Measurements from ENCODE around the gene IFIT5.
"Not testable (repeated sequence)": the region's sequence is repeated elsewhere in the genome, so short reads cannot be mapped to it uniquely, and the experiment has no call there.

IFIT5 gene

DNA sequence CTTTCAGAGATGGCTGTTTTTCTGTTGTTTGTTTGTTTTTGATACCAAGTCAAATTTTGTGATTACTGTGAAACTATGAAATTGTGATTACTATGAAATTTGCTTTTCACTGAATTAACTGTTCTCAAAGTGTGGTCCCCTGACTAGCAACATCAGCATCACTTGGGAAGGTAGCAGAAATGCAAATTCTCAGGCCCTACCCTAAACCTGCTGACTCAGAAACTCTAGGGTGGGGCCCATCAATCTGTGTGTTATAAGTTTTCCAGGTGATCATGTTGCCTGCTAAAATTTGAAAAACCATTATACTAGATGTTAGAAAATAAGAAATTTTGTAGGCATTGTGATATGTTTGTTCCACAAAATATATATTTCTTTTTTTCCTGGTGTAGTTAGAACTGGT is 35.3 kb upstream of the IFIT5 start:
- Histone ChIP-seq H3K9me3 (ENCODE audit: control insufficient read depth in 2 of 2, low read length in 2 of 2) (no peaks in the 10 kb centered on the region), H3K9ac (ENCODE audit: low read length in 2 of 2) (no peak overlapping the region), H3K4me3 (ENCODE audit: low read length in 2 of 2) (no peak overlapping the region), H3K27me3 (ENCODE audit: control insufficient read depth in 1 of 2, insufficient read depth in 2 of 2, low read length in 2 of 2) (no peaks in the 10 kb centered on the region), H3K4me1 (ENCODE audit: control insufficient read depth, insufficient read depth, low read length) (peaks cover 7% of the 10 kb centered on the region), H3K27ac (ENCODE audit: low read length) (no peak overlapping the region), H3K36me3 (ENCODE audit: control insufficient read depth in 2 of 2, insufficient read depth in 2 of 2, low read length in 2 of 2) (no peaks in the 10 kb centered on the region)

DNA sequence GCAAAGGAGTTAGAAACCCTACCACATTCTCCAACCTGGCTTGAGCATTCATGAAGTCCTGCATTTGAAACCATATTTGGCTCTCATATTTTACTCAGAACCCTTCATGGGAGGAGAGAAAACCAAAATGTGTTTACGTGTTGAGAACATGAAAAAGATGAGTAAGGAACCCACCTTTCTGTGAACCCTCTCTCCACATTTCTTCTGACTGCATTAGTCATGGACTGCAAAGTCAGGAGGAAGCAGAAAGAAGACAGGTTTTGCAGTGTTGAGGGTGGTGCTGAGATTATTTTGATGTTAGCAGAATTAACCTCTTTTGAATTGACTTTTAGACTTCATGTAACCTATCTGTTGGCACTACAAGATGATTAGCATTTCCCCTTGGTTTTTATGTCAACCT is 31.6 kb upstream of the IFIT5 start:
- Histone ChIP-seq H3K9me3 (ENCODE audit: control insufficient read depth in 2 of 2, low read length in 2 of 2) (no peaks in the 10 kb centered on the region), H3K9ac (ENCODE audit: low read length in 2 of 2) (no peak overlapping the region), H3K36me3 (ENCODE audit: control insufficient read depth in 2 of 2, insufficient read depth in 2 of 2, low read length in 2 of 2) (no peaks in the 10 kb centered on the region), H3K4me1 (ENCODE audit: control insufficient read depth, insufficient read depth, low read length) (no peaks in the 10 kb centered on the region), H3K27ac (ENCODE audit: low read length) (no peak overlapping the region), H3K27me3 (ENCODE audit: control insufficient read depth in 1 of 2, insufficient read depth in 2 of 2, low read length in 2 of 2) (no peaks in the 10 kb centered on the region), H3K4me3 (ENCODE audit: low read length in 2 of 2) (no peak overlapping the region)

DNA sequence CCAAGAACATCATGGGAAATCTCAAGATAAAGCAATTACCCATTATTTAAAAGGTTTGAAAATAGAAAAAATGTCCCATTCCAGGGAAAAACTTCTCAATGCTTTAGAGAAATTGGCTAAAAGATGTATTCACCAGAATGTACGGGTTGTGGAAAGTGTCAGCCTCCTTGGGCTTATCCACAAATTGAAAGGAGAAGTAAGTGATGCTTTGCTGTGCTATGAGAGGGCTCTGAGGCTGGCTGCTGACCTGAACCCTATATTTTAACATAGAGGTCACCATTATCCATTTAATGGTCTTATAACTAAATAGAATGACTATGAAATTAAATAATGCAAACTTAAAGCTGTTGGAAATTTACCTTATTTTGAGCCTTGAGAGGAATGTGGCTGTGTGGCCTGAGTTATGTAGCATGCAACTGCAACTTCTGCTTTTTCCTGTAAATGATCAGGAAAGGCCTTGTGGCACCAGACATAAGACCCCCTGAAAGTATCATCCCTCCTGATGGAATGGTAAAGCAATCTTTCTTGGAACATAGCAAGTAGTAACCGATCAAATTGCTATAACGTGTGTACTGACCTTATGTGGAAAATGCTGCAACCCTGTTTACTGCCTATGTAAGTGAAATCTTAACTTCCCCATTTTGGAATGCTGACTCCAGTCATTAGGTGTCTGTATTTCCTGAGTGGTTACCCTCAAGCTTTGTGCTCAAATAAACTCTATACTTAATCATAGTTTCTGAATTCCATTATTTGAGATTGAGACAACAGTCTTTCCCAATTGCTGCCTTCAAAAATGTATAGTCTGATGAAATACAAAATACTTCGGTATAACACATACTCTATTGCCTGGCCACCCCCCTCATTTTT is 29.7 kb upstream of the IFIT5 start:
- Histone ChIP-seq H3K36me3 (ENCODE audit: control insufficient read depth in 2 of 2, insufficient read depth in 2 of 2, low read length in 2 of 2) (no peaks in the 10 kb centered on the region), H3K27me3 (ENCODE audit: control insufficient read depth in 1 of 2, insufficient read depth in 2 of 2, low read length in 2 of 2) (no peaks in the 10 kb centered on the region), H3K9ac (ENCODE audit: low read length in 2 of 2) (no peak overlapping the region), H3K9me3 (ENCODE audit: control insufficient read depth in 2 of 2, low read length in 2 of 2) (no peaks in the 10 kb centered on the region), H3K4me3 (ENCODE audit: low read length in 2 of 2) (no peak overlapping the region), H3K4me1 (ENCODE audit: control insufficient read depth, insufficient read depth, low read length) (no peaks in the 10 kb centered on the region), H3K27ac (ENCODE audit: low read length) (no peak overlapping the region)

DNA sequence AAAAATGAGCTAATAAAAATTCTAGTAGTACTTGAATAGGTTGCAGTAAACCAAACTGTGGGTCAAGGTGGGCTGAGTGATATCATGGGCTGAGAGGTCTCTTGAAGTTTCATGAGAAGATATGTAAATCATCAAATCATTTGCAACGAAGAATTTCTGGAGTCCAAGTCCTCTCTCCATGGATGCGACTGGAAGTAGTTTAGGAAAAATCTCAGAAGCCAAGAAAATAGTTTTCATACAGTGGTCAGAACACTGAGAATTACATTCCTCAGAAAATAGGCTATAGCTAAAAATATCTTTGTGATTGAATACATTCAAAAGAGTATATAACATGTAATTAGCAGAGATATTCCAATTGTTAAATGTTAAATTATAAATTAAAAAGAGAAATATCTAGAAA is 25.6 kb upstream of the IFIT5 start:
- Histone ChIP-seq H3K9ac (ENCODE audit: low read length in 2 of 2) (no peak overlapping the region), H3K9me3 (ENCODE audit: control insufficient read depth in 2 of 2, low read length in 2 of 2) (no peaks in the 10 kb centered on the region), H3K27me3 (ENCODE audit: control insufficient read depth in 1 of 2, insufficient read depth in 2 of 2, low read length in 2 of 2) (no peaks in the 10 kb centered on the region), H3K27ac (ENCODE audit: low read length) (no peak overlapping the region), H3K4me1 (ENCODE audit: control insufficient read depth, insufficient read depth, low read length) (peaks cover 16% of the 10 kb centered on the region), H3K36me3 (ENCODE audit: control insufficient read depth in 2 of 2, insufficient read depth in 2 of 2, low read length in 2 of 2) (no peaks in the 10 kb centered on the region), H3K4me3 (ENCODE audit: low read length in 2 of 2) (no peak overlapping the region)

DNA sequence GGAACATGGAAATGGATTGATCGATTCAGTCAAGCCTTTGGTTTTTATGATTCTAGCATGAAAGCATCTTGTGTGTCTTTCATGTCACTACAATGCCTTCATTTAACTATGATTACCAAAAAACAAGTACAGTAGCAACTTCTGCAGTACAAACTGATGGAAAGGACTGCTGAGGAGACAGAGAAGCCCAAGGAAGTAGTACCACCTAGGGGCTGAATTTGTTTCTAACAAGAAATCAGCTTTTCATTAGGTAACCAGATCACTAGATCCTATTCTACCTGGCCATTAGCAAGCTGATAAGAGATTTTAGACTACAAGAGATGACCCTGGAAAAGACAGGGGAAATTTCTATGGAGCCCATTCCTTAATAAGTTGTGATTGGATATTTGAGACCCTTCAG is 25.1 kb upstream of the IFIT5 start:
- no peaks in the 10 kb centered on the region for H3K27me3 ChIP-seq (ENCODE audit: control insufficient read depth in 1 of 2, insufficient read depth in 2 of 2, low read length in 2 of 2)
- H3K27ac ChIP-seq (ENCODE audit: low read length) = no peak overlapping the region
- H3K9ac ChIP-seq (ENCODE audit: low read length in 2 of 2) = no peak overlapping the region
- no peaks in the 10 kb centered on the region for H3K36me3 ChIP-seq (ENCODE audit: control insufficient read depth in 2 of 2, insufficient read depth in 2 of 2, low read length in 2 of 2)
- no peaks in the 10 kb centered on the region for H3K9me3 ChIP-seq (ENCODE audit: control insufficient read depth in 2 of 2, low read length in 2 of 2)
- H3K4me1 ChIP-seq (ENCODE audit: control insufficient read depth, insufficient read depth, low read length) = peaks cover 16% of the 10 kb centered on the region
- no peak overlapping the region for H3K4me3 ChIP-seq (ENCODE audit: low read length in 2 of 2)

DNA sequence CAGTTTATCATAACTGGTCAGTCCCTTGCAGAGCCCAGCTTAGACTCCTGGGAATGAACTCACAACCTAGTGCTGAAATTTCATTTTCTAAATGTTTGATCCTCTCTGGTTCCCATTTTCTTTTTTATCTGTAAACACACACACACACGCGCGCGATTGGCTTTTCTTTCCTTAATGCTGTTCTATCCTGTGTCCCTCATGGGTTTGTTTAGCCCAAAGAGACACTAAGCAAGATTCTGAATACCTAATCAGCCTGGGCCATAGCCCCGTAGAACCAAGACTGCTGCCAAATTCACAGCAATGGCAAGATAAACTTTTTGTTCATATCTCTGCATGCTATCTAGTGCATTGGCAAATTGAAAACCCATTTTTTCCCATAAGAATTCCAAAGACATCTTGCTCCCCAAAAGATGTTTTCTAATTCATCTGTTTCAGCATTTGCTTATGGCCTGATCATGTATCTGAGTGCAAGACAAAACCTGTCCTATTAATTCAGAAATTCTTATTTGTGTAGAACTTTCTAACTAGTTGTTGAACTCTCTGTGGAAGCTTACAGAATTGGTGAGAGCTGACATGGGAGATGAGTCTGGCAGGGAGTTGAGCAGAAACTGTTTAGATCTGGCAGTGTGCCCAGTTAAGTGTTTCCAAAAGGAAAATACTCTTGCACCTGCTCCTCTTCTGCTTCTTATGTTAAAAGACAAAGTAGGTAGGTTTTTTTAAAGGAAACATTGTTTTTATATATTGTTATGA is 23.7 kb upstream of the IFIT5 start:
- Histone ChIP-seq H3K9ac (ENCODE audit: low read length in 2 of 2) (no peak overlapping the region), H3K4me1 (ENCODE audit: control insufficient read depth, insufficient read depth, low read length) (peaks cover 19% of the 10 kb centered on the region), H3K27ac (ENCODE audit: low read length) (no peak overlapping the region), H3K9me3 (ENCODE audit: control insufficient read depth in 2 of 2, low read length in 2 of 2) (no peaks in the 10 kb centered on the region), H3K27me3 (ENCODE audit: control insufficient read depth in 1 of 2, insufficient read depth in 2 of 2, low read length in 2 of 2) (no peaks in the 10 kb centered on the region), H3K36me3 (ENCODE audit: control insufficient read depth in 2 of 2, insufficient read depth in 2 of 2, low read length in 2 of 2) (no peaks in the 10 kb centered on the region), H3K4me3 (ENCODE audit: low read length in 2 of 2) (no peak overlapping the region)

DNA sequence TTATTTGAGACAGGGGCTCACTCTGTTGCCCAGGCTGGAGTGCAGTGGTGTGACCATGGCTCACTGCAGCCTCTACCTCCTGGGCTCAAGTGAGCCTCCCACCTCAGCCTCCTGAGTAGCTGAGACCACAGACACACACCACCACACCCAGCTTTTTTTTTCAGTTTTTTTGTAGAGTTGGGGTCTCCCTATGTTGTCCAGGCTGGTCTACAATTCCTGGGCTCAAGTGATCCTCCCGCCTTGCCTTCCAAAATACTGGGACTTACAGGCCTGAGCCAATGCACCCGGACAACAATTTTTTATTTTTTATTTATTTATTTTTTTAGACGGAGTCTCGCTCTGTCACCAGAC is 23.2 kb upstream of the IFIT5 start:
- peaks cover 19% of the 10 kb centered on the region for H3K4me1 ChIP-seq (ENCODE audit: control insufficient read depth, insufficient read depth, low read length)
- not testable (repeated sequence) for H3K36me3 ChIP-seq (ENCODE audit: control insufficient read depth in 2 of 2, insufficient read depth in 2 of 2, low read length in 2 of 2); H3K27me3 ChIP-seq (ENCODE audit: control insufficient read depth in 1 of 2, insufficient read depth in 2 of 2, low read length in 2 of 2); H3K27ac ChIP-seq (ENCODE audit: low read length); H3K9ac ChIP-seq (ENCODE audit: low read length in 2 of 2); H3K4me3 ChIP-seq (ENCODE audit: low read length in 2 of 2); H3K9me3 ChIP-seq (ENCODE audit: control insufficient read depth in 2 of 2, low read length in 2 of 2)

DNA sequence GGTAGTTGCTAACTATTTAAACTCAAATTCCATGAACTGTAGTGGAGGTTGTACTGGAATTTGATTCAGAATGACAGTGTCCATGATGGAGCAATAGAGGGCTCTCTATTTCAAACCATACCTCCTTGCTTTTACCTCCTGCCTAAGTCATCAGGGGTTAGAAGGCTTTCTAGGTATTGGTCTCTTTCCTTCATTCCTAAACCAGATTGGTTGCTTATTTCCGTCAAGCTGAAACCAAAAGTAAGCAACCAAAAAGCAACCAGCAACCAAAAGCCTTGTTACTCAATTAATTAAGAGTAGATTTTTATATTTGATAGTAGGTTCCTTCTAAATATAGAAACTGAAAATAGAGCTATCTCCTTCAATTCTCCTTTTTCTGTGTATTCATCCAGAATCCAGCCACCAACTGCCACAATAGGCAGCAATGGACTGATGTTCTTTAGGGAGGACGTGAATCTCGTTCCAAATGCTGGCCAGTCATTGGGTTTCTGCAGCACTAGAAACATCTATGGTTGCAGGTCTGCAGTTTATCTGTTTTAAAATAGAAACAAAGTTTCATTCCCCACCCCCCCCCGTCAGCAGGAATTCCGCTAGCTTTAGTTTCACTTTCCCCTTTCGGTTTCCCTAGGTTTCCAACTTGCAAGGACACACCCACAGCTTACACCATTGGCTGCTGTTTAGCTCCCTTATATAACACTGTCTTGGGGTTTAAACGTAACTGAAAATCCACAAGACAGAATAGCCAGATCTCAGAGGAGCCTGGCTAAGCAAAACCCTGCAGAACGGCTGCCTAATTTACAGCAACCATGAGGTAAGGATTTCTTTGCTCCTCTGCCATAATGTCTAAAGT is 22.2 kb upstream of the IFIT5 start, which contains the start of gene IFIT1:
TSS of gene IFIT1 (plus strand) at position 717 of the 850 bp plus-strand sequence. CDS start at position 807, 90 bp downstream.
- no peaks in the 10 kb centered on the region for H3K27me3 ChIP-seq (ENCODE audit: control insufficient read depth in 1 of 2, insufficient read depth in 2 of 2, low read length in 2 of 2)
- peak within 1 kb of the TSS; percentile 50 to 66 for H3K9ac ChIP-seq (ENCODE audit: low read length in 2 of 2)
- H3K27ac ChIP-seq (ENCODE audit: low read length) = peak within 1 kb of the TSS; percentile 53
- no peaks in the 10 kb centered on the region for H3K9me3 ChIP-seq (ENCODE audit: control insufficient read depth in 2 of 2, low read length in 2 of 2)
- peaks cover 19% of the 10 kb centered on the region for H3K4me1 ChIP-seq (ENCODE audit: control insufficient read depth, insufficient read depth, low read length)
- no peaks in the 10 kb centered on the region for H3K36me3 ChIP-seq (ENCODE audit: control insufficient read depth in 2 of 2, insufficient read depth in 2 of 2, low read length in 2 of 2)
- peak within 1 kb of the TSS; percentile 74 to 80 for H3K4me3 ChIP-seq (ENCODE audit: low read length in 2 of 2)

DNA sequence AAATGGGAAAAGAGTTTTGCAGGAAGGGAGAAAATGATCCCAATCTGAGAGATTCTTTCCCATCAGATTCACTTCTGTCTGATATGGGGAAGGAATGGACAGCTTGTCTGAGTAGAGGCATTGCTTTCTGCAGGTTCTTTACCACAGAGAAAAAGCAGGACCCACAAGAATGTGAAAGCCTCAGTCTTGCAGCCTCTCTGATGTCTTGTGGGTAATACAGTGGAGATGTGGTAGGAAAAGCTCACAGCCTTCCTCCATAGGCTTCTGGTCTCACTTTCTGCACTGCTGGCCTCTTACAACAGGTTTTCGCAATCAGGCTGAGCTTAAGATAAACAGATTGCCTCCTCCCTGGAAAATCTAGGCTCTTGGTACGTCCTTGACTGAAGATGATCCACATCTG is 21.4 kb upstream of the IFIT5 start:
- H3K9ac ChIP-seq (ENCODE audit: low read length in 2 of 2) = peak overlapping the region; percentile 50 to 66
- H3K4me3 ChIP-seq (ENCODE audit: low read length in 2 of 2) = peak overlapping the region; percentile 74 to 80
- no peaks in the 10 kb centered on the region for H3K9me3 ChIP-seq (ENCODE audit: control insufficient read depth in 2 of 2, low read length in 2 of 2)
- H3K27me3 ChIP-seq (ENCODE audit: control insufficient read depth in 1 of 2, insufficient read depth in 2 of 2, low read length in 2 of 2) = no peaks in the 10 kb centered on the region
- peak overlapping the region; percentile 53 for H3K27ac ChIP-seq (ENCODE audit: low read length)
- H3K36me3 ChIP-seq (ENCODE audit: control insufficient read depth in 2 of 2, insufficient read depth in 2 of 2, low read length in 2 of 2) = no peaks in the 10 kb centered on the region
- peaks cover 19% of the 10 kb centered on the region for H3K4me1 ChIP-seq (ENCODE audit: control insufficient read depth, insufficient read depth, low read length)

DNA sequence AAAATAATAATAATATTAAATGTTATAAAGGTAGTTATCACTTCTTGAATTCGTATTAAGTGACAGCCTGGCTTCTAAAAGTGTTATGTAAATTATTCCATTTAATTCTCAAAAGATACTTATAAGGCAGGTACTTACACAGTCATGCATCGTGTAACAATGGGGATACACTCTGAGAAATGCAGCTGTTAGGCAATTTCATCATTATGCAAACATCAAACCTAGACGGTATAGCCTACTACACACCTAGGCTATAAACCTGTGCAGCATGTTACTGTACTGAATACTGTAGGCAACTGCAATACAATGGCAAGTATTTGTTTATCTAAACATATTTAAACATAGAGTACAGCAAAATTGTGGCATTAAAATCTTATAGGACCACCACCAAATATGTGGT is 20.5 kb upstream of the IFIT5 start:
- H3K9ac ChIP-seq (ENCODE audit: low read length in 2 of 2) = no peak overlapping the region
- H3K36me3 ChIP-seq (ENCODE audit: control insufficient read depth in 2 of 2, insufficient read depth in 2 of 2, low read length in 2 of 2) = no peaks in the 10 kb centered on the region
- H3K4me3 ChIP-seq (ENCODE audit: low read length in 2 of 2) = peak overlapping the region; percentile 33 to 80
- no peaks in the 10 kb centered on the region for H3K27me3 ChIP-seq (ENCODE audit: control insufficient read depth in 1 of 2, insufficient read depth in 2 of 2, low read length in 2 of 2)
- H3K9me3 ChIP-seq (ENCODE audit: control insufficient read depth in 2 of 2, low read length in 2 of 2) = no peaks in the 10 kb centered on the region
- no peak overlapping the region for H3K27ac ChIP-seq (ENCODE audit: low read length)
- H3K4me1 ChIP-seq (ENCODE audit: control insufficient read depth, insufficient read depth, low read length) = peaks cover 19% of the 10 kb centered on the region

Measured in stomach smooth muscle (tissue), 2 donors.